Thyroid gland (tissue), 4 donors: Measurements from ENCODE around the gene ANKRD13C.

Source experiments
- CTCF ChIP-seq, 6 experiments: fragments of 200-600 bp in 3 of 6; fragments of 450-650 bp in 3 of 6; sonication (generic) in 3 of 6; IDR thresholded peaks; one replicate each; pipeline ENCODE4 v1.5.1; 2016 to 2019; ENCODE audit warnings: antibody characterized with exemption in 6 of 6, mild to moderate bottlenecking in 2 of 6, inconsistent platforms in 1 of 6, moderate library complexity in 1 of 6
- POLR2A ChIP-seq, 2 donors: fragments of 450-650 bp; IDR thresholded peaks; one replicate each; pipeline ENCODE4 v1.6.1; 2017; ENCODE audit warnings: antibody characterized with exemption in 2 of 2, mild to moderate bottlenecking in 2 of 2, moderate library complexity in 1 of 2

DNA sequence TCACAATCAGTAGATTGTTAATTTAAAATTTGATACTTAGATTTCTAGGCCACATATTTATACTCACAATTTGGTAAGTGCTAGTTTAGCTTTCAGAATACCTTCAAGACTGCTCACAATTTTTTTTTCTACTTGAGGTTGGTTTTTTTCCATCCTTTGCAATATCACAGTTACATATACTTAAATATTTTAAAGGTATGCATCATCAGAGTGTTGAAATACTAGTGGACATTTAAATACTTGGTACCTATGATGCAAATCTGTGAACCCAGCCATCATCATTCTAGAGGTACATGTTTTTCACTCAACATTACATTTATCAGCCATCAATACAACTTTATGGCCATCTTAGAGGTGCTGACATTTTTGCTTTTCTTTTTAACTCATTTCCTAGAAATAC, 143.0 kb downstream of the ANKRD13C start:
- no peak for TF ChIP-seq CTCF (IDR thresholded peaks at IDR 0.05)
- TF ChIP-seq POLR2A (IDR thresholded peaks at IDR 0.05): no peak
